EL (cell line): ENCODE measurements around the gene UNC45A.
A peak's percentile ranks its signal among the peaks of the same experiment; 100 is the strongest.

ENCODE experiments used
- DNase-seq: peaks from one replicate; pipeline ENCODE4 v3.0.0-alpha.2; 2016

Gene UNC45A

GRCh38 chr15:90946941-90947576 is 12.0 kb downstream of the UNC45A start:
- DNase-seq: no peak

- DNase-seq: no peak
Observed at GRCh38 chr15:90947577-90948357, 12.7 kb downstream of the UNC45A start.

- no peak for DNase-seq
Observed at GRCh38 chr15:90948506-90948905, 13.4 kb downstream of the UNC45A start.

GRCh38 chr15:90949979-90950675 is 15.0 kb downstream of the UNC45A start:
- DNase-seq: no peak

- no peak for DNase-seq
Observed at GRCh38 chr15:90950676-90951075, 15.6 kb downstream of the UNC45A start.

GRCh38 chr15:90952901-90953677 is 18.0 kb downstream of the UNC45A start:
- no peak for DNase-seq

- DNase-seq: no peak
Observed at GRCh38 chr15:90953947-90954711, 19.0 kb downstream of the UNC45A start.

GRCh38 chr15:90954712-90955623 is 19.9 kb downstream of the UNC45A start, which contains the start of gene RCCD1:
Gene RCCD1, plus strand, starts transcription at chr15:90954884. Its CDS starts 1,851 bp downstream, at chr15:90956735.
- DNase-seq: peak; percentile 94

- no peak for DNase-seq
Observed at GRCh38 chr15:90955624-90956273, 20.7 kb downstream of the UNC45A start.

- DNase-seq: peak; percentile 78
Observed at GRCh38 chr15:90956274-90957030, 21.4 kb downstream of the UNC45A start.

GRCh38 chr15:90957031-90957790 is 22.1 kb downstream of the UNC45A start:
- DNase-seq: peak; percentile 53

GRCh38 chr15:90957791-90958190 is 22.7 kb downstream of the UNC45A start:
- no peak for DNase-seq

- no peak for DNase-seq
Observed at GRCh38 chr15:90959028-90959595, 24.0 kb downstream of the UNC45A start.

- no peak for DNase-seq
Observed at GRCh38 chr15:90959894-90960293, 24.8 kb downstream of the UNC45A start.

GRCh38 chr15:90960298-90961091 is 25.4 kb downstream of the UNC45A start:
- DNase-seq: no peak

- DNase-seq: no peak
Observed at GRCh38 chr15:90962021-90962420, 26.9 kb downstream of the UNC45A start.

GRCh38 chr15:90966262-90966661 is 31.2 kb downstream of the UNC45A start:
- no peak for DNase-seq

- no peak for DNase-seq
Observed at GRCh38 chr15:90967206-90967605, 32.1 kb downstream of the UNC45A start.
